ENCODE measurements around the gene ADIPOR2.

The ADIPOR2 gene

DNA sequence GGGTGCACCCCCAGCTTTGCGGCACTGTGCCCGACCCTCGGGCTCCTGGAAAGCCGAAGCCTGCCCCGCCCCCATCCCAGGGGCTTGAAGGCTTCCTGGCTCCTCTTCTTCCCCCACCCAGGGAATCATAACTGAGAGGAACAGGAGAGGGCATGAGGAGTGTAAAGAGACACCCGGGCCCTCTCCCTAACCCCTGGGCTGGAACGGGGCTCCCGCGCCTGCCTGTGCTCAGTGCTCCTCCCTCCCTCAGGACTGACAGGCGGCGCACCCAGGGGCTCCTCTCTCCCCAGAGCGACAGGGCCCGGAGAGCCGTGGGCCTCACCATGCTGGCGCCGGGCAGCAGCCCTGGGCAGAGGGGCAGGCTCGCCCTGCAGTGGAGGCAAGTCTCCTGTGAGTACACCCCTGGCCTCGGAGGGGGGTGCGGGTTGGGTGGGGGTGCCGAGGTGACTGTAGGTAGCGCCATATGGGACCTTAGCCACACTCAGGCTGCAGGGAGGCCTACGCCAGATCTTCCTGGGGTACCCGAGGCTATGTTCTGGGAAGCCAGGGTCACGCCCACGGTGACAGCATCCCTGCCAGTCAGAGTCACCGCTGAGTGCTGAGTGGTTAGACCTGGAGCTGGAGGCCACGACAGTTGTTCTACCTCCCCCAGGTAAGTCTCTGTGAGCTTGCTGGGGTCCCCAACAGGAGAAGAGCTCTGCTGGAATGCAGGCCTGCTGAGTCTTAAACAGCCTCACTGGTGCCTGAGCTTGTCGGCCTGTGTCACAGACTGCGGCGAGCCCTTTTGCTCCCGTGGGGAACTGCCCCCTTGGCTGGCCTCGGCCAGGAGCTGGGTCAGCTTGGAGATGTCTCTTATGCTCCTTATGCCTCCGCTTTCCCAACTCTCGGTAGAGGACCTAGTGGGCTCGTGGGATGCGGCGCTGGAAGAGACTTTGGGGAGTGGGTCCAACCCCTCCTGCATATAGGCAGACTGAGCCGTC lies 137.2 kb downstream of the ADIPOR2 start:
- no peak for DNase-seq (ENCODE audit: low read depth in 2 of 2, low spot score in 1 of 2)

GRCh38 chr12:1828856-1829255 lies 138.0 kb downstream of the ADIPOR2 start:
- DNase-seq (ENCODE audit: low read depth in 2 of 2, low spot score in 1 of 2): no peak

GRCh38 chr12:1829306-1829900 lies 138.5 kb downstream of the ADIPOR2 start:
- no peak for DNase-seq (ENCODE audit: low read depth in 2 of 2, low spot score in 1 of 2)

GRCh38 chr12:1830401-1830845 lies 139.6 kb downstream of the ADIPOR2 start:
- DNase-seq (ENCODE audit: low read depth in 2 of 2, low spot score in 1 of 2): no peak

- no peak for DNase-seq (ENCODE audit: low read depth in 2 of 2, low spot score in 1 of 2)
Measured at GRCh38 chr12:1830981-1831963, 140.4 kb downstream of the ADIPOR2 start.

GRCh38 chr12:1832801-1833595 lies 142.1 kb downstream of the ADIPOR2 start:
- DNase-seq (ENCODE audit: low read depth in 2 of 2, low spot score in 1 of 2): no peak

DNA sequence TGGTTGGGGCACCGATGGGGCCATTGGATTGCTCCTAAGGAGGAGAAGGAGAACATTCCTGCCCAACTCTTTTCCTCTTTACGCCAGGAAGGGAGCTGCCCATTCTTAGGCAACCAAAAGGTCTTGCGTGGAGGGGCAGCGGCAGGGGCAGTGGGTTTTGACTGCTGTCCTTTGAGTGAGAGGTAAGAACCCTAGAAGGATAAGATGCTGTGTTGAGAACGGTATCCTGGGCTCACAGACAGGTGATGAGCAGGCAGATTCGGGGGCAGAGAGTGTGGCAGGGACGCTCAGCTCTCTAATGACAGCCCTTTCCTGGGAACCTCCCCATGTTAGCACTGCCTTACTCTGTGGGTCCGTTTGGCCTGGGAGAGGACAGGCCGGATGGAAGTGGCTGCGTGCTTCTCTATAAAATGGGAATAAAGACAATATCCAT lies 142.7 kb downstream of the ADIPOR2 start:
- DNase-seq (ENCODE audit: low read depth in 2 of 2, low spot score in 1 of 2): no peak

DNA sequence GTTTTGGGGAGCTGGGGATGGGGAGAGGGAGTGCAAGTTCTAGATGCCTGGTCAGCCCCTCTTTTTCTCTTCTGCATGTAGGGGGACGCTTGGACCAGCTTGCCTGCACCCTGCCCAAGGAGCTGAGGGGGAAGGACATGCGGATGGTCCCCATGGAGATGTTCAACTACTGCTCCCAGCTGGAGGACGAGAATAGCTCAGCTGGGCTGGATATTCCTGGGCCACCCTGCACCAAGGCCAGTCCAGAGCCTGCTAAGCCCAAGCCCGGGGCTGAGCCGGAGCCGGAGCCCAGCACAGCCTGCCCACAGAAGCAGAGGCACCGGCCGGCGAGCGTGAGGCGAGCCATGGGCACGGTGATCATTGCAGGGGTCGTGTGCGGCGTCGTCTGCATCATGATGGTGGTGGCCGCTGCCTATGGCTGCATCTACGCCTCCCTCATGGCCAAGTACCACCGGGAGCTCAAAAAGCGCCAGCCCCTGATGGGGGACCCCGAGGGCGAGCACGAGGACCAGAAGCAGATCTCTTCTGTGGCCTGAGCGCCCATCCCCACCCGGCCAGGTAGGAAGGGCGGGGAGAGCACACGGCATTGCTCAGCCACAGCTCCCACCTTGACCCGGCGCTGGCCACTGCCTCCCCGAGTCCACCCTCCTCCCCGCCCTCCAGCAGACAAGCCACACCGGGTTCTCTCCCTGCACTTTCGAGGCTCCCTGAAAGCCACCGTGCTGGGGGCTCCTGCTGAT lies 143.5 kb downstream of the ADIPOR2 start:
- DNase-seq (ENCODE audit: low read depth in 2 of 2, low spot score in 1 of 2): no peak

DNA sequence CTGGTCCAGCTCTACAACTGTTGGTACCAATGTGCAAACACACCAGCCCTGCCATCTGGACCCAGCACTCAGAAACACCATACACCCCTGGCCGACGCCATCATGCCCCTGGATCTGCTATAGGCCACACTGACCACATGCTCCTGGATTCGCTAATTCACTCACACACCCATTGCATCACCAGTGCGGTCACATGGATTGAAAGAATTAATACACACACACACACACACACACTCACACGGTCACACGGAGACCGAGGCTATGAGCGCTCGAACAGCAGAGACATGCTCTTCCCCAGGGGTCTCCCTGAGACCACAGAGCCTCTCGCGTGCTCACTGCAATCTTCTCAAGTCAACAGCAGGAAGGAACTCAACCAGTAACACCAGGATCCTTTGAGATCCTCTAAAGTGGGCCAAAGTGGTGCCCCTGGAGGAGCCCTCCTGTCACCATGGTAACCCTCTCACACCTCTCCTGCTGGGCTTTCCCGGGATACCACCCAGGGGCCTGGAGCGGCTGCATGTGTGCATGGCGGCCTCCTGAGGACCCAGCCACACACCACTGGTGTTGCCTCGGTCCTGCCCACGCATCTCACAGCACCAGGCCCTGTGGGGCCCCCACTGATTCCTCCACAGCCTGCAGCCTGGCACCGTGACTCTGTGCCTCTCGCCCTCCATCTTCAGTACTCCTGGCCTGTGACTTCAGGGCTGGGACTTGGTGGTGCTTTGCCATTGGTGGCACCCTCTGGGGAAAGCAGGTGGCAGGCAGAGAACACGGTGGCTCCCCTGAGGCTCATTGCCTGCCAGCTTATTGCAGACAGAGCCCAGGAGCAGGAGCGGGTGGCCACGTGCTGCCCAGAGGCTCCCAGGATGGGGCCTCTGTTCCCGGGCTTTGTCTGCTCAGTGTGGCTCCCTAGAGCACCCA lies 144.6 kb downstream of the ADIPOR2 start:
- no peak for DNase-seq (ENCODE audit: low read depth in 2 of 2, low spot score in 1 of 2)

DNA sequence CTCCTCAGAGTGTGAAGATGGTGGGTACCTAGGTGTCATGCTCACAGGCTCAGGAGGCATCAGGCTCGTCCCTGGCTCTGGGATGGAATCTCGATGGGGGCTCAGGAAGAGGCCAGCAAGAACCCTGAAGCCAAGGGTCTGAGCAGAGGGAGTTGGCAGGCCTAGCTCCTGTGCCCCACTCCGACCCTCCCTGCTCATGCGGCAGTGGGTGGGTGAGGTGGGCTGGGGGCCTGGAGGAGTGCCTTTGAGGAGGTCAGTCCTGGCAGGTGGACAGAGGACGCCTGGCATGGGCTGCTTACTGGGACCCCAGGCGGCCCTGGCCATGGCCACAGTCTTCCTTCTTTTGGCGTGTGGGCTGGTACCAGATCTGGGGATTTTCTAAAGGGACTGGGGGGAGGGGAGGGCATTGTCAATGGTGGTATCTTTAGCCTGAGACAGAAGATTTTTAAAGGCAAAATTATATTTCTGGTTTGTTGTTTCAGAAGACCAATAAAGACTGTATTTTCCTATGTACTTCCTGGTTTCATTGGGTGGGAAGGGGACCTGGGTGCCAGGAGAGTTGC lies 145.5 kb downstream of the ADIPOR2 start:
- no peak for DNase-seq (ENCODE audit: low read depth in 2 of 2, low spot score in 1 of 2)

DNA sequence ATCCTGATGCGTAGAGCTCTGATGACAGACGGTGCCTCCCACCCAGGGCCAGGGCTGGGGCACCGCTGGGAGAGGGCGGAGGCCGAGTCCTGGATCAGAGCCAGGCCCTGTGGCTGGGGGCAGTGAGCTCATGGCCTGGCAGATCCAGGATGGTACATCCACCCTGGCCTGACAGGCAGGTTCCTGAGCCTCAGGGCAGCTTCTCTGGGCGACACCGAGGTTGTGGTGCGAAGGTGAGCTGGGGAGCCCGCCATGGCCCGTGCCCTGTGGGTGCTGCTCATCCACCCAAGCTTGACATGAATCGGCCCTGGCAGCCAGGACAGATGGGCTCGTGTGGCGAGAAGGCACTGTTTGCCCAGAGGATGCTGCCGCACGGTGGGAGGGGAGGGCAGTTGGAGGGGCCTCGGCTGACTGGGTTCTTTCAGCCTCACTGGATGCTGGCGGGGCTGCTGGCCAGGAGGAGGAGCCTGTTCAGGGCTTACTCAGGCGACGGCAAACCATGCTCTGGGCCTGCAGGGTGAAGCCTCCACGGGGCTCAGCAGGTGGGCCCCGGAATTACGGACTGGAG lies 146.1 kb downstream of the ADIPOR2 start:
- DNase-seq (ENCODE audit: low read depth in 2 of 2, low spot score in 1 of 2): no peak

DNA sequence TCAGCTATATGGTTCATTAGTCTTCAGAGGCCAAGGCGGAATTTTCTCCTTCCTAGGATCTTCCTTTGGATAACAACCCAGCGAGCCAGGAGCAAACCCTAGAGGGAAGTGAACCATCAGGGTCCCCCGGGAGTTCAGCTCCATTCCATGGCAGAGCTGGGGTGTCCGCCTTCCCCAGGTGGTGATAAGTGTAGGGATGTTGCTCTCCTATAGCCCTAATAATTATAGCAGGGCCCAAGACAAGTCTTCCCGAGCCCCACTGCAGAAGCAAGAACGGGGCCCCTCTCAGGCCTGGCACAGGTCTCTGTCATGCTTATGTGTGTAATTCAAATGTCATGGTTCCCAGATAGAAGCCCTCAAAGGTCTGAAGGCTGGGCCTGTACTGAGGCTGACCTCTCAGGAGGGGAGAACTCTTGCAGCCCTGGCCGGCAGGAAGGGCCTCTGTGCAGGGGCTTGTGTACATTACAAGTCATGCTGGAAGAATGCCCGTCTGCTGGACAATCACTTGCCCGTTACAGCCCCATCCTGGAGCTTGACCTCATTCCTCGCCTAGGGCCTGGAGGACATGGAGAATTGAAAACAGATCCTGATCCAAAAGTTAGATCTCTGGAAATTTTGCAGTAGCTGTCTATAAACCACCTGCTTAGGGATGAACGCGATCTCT lies 146.8 kb downstream of the ADIPOR2 start:
- DNase-seq (ENCODE audit: low read depth in 2 of 2, low spot score in 1 of 2): no peak

Measured in stimulated activated CD8-positive, alpha-beta memory T cell treated with anti-CD3 and anti-CD28 coated beads, Interleukin-4, amount 100 ng/mL, for 1 hour (primary cell).